Measurements from ENCODE around the gene PEAK1.

Gene PEAK1

DNA sequence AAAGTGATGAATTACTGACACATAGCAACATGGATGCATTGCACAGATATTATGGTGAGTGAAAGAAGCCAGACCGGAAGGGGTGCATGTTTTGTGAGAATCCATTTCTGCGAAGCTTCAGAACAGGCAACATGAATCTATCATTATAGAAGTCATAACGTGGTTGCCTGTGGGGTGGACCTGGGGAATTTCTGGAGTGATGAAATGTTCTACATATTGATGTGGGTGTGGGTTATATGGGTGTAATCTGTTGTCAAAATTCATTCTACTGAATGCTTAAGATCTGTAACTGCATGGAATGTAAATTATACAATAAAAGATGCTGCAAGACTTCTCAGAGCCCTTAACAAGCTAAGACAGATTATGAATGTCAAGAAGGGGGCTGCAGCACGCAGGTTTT, 323.8 kb downstream of the PEAK1 start:
- DNase-seq (ENCODE audit: low spot score in 2 of 2) = no peak
- no peak for ATAC-seq (ENCODE audit: low read depth)
- Mint-ChIP-seq H3K4me1 (peaks cover 13% of the 10 kb centered on the region), H3K27me3 (no peaks in the 10 kb centered on the region), H3K4me3 (no peak overlapping the region), H3K36me3 (no peaks in the 10 kb centered on the region), H3K9me3 (no peaks in the 10 kb centered on the region), H3K27ac (no peak overlapping the region)

DNA sequence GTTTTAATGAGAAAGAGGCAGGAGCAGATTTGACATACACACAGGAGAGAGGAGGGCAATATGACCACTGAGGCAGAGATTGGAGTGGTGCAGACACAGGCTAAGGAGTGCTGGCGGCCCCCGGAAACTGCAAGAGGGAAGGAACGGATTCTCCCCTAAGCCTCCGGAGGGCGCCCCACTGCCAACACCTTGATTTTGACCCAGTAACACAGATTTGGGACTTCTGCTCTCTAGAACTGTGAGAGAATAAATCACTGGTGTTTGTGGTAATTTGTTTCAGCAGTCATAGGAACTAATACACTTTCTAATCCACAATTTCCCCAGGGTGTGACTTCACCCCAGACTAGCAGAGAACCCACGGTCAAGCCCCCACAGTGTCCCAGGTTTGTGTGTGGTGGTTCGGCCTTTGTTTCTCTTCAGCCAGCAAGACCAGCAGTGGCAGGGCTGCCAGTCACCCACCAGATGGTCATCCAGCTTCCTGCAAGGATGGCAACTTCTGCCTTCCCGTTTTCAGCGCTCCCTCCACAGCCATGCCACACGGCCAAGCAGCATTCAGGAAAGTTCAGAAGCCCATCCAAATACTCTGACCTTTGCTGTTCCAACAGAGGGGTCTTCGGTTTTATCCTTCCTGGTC, 325.4 kb downstream of the PEAK1 start:
- no peak for ATAC-seq (ENCODE audit: low read depth)
- H3K9me3 Mint-ChIP-seq = no peaks in the 10 kb centered on the region
- no peak overlapping the region for H3K4me3 Mint-ChIP-seq
- H3K27ac Mint-ChIP-seq = no peak overlapping the region
- DNase-seq (ENCODE audit: low spot score in 2 of 2) = no peak
- no peaks in the 10 kb centered on the region for H3K36me3 Mint-ChIP-seq
- H3K4me1 Mint-ChIP-seq = peaks cover 1% of the 10 kb centered on the region
- no peaks in the 10 kb centered on the region for H3K27me3 Mint-ChIP-seq

DNA sequence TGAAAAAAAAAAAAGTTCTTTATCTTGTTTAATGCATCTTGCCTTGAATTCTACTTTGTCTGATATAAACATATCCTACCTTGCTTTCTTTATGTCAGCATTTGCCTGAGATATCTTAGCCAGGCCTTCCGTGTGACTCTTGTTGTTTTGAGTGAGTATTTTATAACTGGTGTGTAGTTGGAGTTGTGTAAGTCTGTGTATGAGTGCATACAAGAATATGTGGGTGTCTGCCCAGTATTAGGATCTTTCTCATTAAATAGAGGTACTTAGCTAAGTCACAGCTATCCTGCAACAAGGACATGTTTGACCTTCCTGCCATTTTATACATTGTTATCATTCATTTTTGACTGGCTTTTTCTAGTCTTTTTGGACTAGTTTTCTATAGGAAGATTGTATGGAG, 326.5 kb downstream of the PEAK1 start:
- H3K4me3 Mint-ChIP-seq = no peak overlapping the region
- ATAC-seq (ENCODE audit: low read depth) (no peak), DNase-seq (ENCODE audit: low spot score in 2 of 2) (no peak)
- no peaks in the 10 kb centered on the region for H3K4me1 Mint-ChIP-seq
- H3K9me3 Mint-ChIP-seq = no peaks in the 10 kb centered on the region
- H3K27ac Mint-ChIP-seq = no peak overlapping the region
- no peaks in the 10 kb centered on the region for H3K27me3 Mint-ChIP-seq
- no peaks in the 10 kb centered on the region for H3K36me3 Mint-ChIP-seq

DNA sequence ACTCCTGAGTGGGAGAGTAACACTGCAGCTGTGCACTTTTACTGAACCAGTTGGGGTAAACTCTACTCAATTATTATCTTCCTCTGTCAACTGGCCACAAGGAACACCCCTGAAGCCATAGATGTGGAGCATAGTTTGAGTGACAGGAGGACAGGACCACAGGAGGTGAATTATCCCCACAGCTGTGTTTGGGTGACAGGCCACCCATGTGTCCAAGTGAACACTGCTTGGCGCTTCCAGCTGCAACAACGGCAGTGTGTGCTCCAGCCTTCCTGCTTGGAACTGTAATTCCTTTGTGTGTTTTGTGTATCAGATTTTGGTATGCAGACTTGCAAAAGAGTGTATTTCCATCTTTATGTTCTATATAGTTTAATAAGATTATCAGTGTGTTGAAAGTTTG, 328.8 kb downstream of the PEAK1 start:
- no peaks in the 10 kb centered on the region for H3K27me3 Mint-ChIP-seq
- H3K4me1 Mint-ChIP-seq = peaks cover under 1% of the 10 kb centered on the region
- H3K4me3 Mint-ChIP-seq = no peak overlapping the region
- H3K36me3 Mint-ChIP-seq = no peaks in the 10 kb centered on the region
- H3K9me3 Mint-ChIP-seq = no peaks in the 10 kb centered on the region
- no peak overlapping the region for H3K27ac Mint-ChIP-seq
- DNase-seq (ENCODE audit: low spot score in 2 of 2) = no peak
- no peak for ATAC-seq (ENCODE audit: low read depth)

DNA sequence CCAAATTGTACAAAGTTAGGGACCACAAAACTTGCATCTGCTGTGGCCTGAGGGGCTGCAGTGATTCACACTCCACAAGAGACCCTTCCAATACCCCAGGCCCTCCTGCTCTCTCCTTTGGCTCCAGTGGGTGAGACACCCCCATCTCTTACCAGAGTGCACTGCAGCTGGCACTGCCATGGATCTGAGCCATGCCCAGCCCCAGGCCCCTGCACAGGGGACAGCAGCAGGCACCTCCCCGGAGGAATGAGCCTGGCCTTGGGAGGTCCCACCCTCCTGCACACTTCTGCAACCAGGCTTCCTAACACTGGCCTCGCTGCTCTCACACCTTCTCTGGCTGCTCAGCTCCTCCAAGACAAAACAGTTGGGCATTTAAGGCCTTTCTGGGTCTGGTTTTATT, 332.7 kb downstream of the PEAK1 start:
- no peak for DNase-seq (ENCODE audit: low spot score in 2 of 2)
- no peaks in the 10 kb centered on the region for H3K27me3 Mint-ChIP-seq
- ATAC-seq (ENCODE audit: low read depth) = no peak
- peaks cover 33% of the 10 kb centered on the region for H3K4me1 Mint-ChIP-seq
- no peaks in the 10 kb centered on the region for H3K9me3 Mint-ChIP-seq
- H3K4me3 Mint-ChIP-seq = no peak overlapping the region
- H3K27ac Mint-ChIP-seq = peak overlapping the region; percentile 60
- H3K36me3 Mint-ChIP-seq = no peaks in the 10 kb centered on the region

DNA sequence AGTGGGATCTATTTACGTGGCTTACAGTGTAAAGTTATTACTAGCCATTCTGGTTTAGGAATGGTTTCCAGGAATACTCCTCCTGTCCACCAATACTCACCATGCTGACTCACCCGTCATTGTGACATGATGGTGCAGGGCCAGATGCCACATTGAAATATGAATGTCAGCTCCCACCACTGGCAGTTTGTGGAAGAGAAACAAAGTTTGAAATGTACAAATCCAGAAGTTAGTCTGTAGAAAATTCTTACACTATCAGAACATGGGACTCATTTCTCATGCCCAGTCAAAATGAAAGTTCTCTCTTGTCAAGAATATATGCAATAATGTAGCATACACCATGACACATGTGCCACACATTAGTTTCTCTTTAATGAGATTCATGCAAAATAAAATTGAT, 334.6 kb downstream of the PEAK1 start:
- Mint-ChIP-seq H3K36me3 (no peaks in the 10 kb centered on the region), H3K4me1 (peaks cover 42% of the 10 kb centered on the region), H3K27ac (peak overlapping the region; percentile 92), H3K4me3 (no peak overlapping the region), H3K9me3 (no peaks in the 10 kb centered on the region), H3K27me3 (no peaks in the 10 kb centered on the region)
- DNase-seq (ENCODE audit: low spot score in 2 of 2) (no peak), ATAC-seq (ENCODE audit: low read depth) (no peak)

DNA sequence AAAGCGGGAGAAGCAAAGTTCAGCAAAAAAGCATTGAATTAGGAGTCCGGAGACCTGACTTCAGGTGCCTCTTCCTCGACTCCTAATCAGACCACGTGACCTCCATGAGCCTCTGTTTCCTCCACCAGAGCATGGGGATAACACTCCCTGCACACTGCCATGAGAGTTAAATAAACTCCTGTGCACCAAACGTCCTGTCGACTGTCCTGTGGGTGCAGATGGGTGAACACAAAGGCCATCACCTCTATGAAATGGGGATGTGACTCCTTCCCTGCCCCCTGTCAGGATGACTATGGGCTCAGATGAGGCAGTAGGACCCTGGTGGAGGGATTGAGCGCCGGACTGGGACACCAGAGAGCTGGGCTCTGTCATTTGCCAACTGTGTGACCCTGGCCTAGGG, 335.5 kb downstream of the PEAK1 start:
- no peak overlapping the region for H3K4me3 Mint-ChIP-seq
- no peaks in the 10 kb centered on the region for H3K36me3 Mint-ChIP-seq
- H3K27me3 Mint-ChIP-seq = no peaks in the 10 kb centered on the region
- peak overlapping the region; percentile 92 for H3K27ac Mint-ChIP-seq
- DNase-seq (ENCODE audit: low spot score in 2 of 2) (no peak), ATAC-seq (ENCODE audit: low read depth) (no peak)
- no peaks in the 10 kb centered on the region for H3K9me3 Mint-ChIP-seq
- peaks cover 42% of the 10 kb centered on the region for H3K4me1 Mint-ChIP-seq

DNA sequence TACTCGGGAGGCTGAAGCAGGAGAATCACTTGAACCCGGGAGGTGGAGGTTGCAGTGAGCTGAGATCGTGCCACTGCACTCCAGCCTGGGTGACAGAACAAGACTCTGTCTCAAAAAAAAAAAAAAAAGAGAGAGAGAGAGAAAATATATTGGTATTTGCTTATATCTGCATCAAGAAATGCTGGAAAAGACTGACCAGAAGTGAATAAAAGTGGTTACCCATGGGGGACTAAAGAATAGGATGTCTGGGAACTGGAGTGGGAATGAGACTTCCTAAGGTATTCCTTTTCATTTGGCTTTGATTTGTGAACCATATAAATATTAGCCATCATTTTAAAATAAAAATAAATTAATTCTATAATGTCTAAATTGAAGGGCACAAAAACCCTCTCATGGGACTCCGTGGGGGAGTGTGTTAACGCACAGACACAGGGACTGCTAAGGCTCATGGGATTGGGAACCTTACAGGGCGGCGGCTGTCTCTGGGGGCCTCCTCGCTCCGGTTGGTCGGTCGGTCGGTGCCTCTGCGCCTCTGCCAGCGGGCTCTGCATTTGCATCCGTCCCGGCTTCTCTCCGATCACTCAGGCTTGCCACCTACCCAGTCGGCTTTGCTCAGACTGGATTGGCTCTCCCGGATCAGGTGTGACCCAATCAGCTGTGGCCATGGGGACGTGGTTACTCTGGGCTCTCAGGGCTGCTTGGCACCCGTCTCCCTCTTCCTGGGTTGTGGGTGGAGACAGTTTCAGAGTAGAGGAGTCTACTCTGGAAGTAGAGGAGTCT, 336.3 kb downstream of the PEAK1 start:
- Mint-ChIP-seq H3K4me1 (peaks cover 42% of the 10 kb centered on the region), H3K36me3 (no peaks in the 10 kb centered on the region), H3K27me3 (no peaks in the 10 kb centered on the region), H3K27ac (peak overlapping the region; percentile 92), H3K9me3 (no peaks in the 10 kb centered on the region), H3K4me3 (peak overlapping the region; percentile 74)
- ATAC-seq (ENCODE audit: low read depth) (peak; percentile 98), DNase-seq (ENCODE audit: low spot score in 2 of 2) (peak; percentile 62 to 80)

DNA sequence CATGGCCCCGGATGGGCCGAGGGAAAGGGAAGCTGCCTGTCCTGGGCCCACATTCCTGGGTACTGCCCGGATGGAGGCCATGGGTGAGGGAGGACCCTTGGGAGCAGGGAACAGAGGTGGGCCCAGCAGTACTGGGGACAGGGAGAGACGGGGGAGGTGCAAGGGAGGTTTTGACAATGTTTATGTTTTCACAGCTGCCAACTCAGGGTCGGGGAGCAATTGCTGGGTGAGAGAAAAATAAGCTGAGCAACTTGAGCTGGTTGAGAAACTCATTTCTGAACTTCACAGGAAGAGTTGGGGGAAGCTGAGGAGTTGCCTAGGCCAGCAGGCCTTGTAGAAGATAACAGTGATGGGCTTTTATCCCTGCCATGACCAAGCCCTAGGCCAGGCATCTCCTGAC, 337.9 kb downstream of the PEAK1 start:
- Mint-ChIP-seq H3K27me3 (no peaks in the 10 kb centered on the region), H3K4me1 (peaks cover 46% of the 10 kb centered on the region), H3K4me3 (no peak overlapping the region), H3K9me3 (no peaks in the 10 kb centered on the region), H3K36me3 (no peaks in the 10 kb centered on the region), H3K27ac (peak overlapping the region; percentile 92)
- DNase-seq (ENCODE audit: low spot score in 2 of 2) = no peak
- no peak for ATAC-seq (ENCODE audit: low read depth)

DNA sequence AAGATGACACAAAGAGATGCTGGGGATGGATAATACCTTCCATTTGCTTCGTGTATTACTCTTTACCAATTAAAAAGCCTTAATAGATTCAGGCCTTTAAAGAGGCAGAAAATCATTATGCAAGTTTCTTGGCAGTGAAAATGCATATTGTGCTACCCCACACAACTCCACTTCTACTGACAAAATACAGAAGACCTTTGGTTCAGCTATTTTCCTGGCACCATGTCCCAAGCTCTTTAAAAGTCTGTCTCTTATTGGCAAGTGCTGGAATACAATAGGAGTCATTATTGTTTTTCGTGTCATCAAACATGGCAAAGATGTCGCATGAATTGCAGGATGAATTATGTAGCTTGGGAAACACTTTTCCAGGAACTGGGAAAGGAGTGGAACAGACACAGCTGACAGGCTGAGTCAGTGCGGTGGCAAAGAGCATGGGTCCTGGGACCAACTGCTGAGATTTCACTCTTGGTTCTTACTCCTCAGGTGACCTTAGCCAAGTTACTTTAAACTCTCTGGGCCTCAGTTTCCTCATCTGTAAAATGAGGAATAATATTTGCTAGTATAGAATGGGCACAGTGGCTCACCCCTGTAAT, 343.5 kb downstream of the PEAK1 start:
- Mint-ChIP-seq H3K4me3 (no peak overlapping the region), H3K36me3 (no peaks in the 10 kb centered on the region), H3K9me3 (no peaks in the 10 kb centered on the region), H3K27me3 (no peaks in the 10 kb centered on the region), H3K27ac (no peak overlapping the region), H3K4me1 (peaks cover 12% of the 10 kb centered on the region)
- ATAC-seq (ENCODE audit: low read depth) = no peak
- DNase-seq (ENCODE audit: low spot score in 2 of 2) = no peak

DNA sequence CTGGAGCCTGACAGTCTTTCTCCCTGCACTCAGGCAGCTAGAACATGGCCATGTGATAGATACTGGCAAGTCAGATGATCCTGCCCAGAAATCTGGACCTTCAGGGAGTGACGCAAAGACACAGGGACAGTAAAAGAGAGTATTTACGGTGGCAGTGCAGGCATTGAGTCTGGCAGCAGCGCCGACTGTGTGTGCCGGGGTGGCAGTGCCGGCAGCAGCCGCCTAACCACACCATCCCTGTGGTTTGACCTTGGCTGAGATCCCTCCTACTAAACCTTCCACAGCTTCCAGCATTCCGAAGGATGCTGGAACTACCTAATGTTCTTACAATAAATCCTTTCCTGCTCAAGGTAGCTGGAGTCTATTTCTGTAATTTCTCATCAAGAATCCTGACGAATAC, 344.4 kb downstream of the PEAK1 start:
- Mint-ChIP-seq H3K36me3 (no peaks in the 10 kb centered on the region), H3K9me3 (no peaks in the 10 kb centered on the region), H3K27ac (no peak overlapping the region), H3K4me3 (no peak overlapping the region), H3K4me1 (peaks cover 15% of the 10 kb centered on the region), H3K27me3 (no peaks in the 10 kb centered on the region)
- DNase-seq (ENCODE audit: low spot score in 2 of 2) (no peak), ATAC-seq (ENCODE audit: low read depth) (no peak)

DNA sequence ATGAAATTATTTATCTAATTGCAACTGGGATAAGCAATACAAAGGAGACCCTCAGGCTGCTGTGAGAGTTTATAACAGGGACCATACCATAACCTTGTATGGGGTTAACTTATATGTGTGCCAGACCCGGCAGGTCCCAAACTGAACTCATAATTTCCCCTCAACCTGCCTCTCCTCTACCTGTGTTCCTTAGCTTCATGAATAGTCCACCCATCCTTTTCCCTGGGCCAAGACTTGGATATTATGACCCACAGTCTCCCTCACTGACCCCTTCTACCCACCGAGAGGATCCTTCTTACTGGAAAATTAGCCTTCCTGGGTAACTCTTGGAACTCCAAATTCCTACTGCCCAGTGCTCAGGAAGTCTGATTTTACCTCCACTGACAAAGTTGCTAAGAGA, 345.6 kb downstream of the PEAK1 start:
- Mint-ChIP-seq H3K27ac (no peak overlapping the region), H3K9me3 (no peaks in the 10 kb centered on the region), H3K36me3 (peaks cover 4% of the 10 kb centered on the region), H3K4me3 (no peak overlapping the region), H3K27me3 (no peaks in the 10 kb centered on the region), H3K4me1 (peaks cover 21% of the 10 kb centered on the region)
- DNase-seq (ENCODE audit: low spot score in 2 of 2) (no peak), ATAC-seq (ENCODE audit: low read depth) (no peak)

DNA sequence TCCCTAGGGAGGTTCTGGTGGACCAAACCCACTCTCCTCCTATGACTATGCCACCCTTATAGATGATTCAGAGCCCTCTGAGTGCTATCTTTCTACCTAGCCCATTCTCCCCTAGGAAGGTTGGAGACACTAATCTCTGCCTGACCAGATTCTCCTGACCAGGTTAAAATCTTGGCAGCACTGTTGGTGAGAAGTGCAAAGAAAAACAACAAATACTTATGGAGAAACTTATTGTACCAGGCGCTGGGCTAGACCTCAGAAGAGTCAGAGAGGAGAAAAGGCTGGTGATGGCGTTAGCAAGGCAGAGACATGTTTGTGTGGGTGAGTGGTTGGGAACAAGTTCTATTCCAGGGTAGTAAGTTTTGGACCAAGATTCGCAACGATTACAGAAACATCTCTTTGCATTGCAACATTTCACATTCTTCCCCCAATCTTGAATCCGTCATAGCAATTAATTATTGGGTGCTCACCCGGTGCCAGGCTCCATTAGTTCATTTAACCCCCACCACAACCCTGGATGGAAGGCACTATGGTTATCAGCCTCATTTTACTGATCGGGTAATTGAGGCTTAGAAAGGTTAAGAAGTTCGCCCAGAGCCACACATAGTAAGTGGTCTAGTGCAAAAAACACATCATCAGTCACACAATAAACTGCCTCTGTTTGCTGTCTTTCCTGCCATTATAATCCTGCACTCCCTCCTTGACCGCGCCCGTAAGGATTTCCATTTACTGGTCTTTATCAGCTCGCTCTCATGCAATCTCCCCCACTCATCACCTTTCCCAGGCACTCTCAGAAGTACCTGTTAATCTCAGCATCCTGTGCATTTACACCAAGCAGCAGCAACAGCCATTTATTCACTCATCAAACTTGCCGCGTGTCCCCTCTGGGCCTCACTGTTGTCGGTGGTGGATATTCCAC, 348.3 kb downstream of the PEAK1 start:
- Mint-ChIP-seq H3K9me3 (no peaks in the 10 kb centered on the region), H3K27me3 (no peaks in the 10 kb centered on the region), H3K27ac (peak overlapping the region; percentile 86), H3K4me1 (peaks cover 34% of the 10 kb centered on the region), H3K4me3 (peak overlapping the region; percentile 90), H3K36me3 (peaks cover 8% of the 10 kb centered on the region)
- DNase-seq (ENCODE audit: low spot score in 2 of 2) (no peak), ATAC-seq (ENCODE audit: low read depth) (no peak)
